Stimulated activated CD8-positive, alpha-beta memory T cell treated with anti-CD3 and anti-CD28 coated beads, Interleukin-15, amount 100 ng/mL, for 24 hours (primary cell): ENCODE results near the gene SETD1B.

ENCODE experiments used
- DNase-seq: peaks from one replicate; pipeline ENCODE4 v3.0.0-alpha.2; 2020; ENCODE audit warnings: low read depth

The SETD1B gene

DNA sequence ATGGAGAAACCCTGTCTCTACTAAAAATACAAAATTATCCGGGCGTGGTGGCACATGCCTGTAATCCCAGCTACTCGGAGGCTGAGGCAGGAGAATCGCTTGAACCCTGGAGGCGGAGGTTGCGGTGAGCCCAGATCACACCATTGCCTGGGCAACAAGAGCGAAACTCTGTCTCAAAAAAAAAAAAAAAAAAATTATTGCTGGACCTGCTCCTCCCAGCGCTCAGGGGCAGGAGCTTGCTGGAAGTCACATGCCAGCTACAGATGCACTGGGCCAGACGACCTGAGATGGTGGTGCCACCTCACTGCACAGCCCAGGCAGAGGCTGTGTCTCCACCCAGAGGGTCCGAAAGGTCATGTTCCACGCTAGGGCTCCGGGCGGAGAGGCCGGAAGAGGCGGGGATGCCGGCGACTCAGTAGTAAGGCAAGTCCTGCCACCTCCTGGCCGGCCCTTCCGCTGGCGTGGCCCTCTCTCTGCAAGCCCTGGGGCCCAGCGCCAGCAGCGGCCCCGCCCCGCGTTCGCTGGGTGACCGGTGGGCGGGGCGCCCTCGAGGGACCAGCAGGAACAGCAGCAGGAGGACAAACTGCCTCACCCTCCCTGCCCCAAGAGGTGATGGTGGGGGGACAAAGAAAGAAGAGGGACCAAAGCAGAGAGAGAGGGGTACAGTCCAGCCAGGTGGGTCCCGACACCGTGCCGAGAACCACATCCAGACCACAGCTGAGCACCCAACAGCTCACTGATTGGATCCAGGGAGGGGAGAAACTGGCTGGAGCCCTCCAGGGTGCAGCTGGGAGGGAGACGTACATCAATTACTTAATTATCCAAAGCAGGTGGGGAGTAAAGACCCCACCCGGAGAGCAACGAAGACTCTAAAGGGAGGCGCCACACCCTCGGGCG, 6.7 kb upstream of the SETD1B start:
- no peak for DNase-seq

DNA sequence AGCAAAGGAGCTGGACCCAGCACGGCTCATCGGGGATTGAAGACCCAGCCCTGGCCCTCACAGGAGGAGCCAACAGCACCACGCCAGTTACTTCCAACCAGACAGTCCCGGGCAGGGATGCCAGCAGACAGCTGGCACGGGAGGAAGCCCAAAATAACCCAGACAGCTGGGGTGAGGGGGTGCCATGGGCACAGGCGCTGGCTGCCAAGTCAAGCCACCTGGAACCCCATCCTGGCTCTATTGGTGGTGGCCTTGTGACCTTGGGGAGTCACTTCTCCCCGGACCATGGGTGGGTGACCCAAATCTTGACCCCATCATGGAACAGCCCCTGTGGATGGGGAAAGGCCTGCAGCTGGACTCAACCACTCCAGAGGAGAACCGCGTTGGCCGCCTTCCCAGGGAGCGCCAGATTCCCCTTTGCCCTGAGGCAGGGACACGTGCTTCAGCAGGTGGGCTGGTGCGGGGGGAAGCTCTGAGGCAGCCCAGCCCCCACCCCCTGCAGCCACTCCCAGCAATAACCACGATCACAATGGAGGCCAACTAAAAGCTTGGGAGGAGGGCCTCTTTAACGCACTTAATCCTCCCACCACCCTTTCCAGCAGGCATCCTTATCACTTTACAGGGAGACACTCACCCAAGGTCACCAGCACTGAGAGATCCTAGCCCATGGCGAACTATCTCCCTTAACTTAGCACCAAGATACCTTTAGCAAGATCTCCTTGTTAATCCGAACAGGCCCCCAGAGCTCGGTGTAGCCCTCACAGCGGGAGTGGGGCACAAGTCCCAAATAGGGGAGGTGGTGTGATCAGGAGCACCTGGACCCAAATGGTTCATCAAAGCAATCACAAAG, 5.6 kb upstream of the SETD1B start:
- DNase-seq: no peak

DNA sequence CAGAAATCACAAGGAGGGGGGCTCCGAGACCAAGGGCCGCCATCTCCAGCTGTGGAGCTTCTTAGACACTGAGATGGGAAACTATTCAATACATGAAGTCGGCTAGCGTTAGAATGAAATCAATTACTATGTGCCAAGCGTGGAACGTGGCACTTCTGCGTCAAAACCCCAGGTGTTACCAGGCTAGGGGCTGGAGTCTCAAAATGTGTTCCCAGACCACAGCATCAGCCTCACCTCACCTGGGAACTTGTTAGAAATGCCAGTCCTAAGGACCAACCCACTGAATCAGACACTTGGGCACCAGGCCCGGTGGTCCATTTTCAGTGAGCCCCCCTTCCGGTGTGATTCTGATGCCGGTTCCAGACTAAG, 5.0 kb upstream of the SETD1B start:
- DNase-seq: no peak

DNA sequence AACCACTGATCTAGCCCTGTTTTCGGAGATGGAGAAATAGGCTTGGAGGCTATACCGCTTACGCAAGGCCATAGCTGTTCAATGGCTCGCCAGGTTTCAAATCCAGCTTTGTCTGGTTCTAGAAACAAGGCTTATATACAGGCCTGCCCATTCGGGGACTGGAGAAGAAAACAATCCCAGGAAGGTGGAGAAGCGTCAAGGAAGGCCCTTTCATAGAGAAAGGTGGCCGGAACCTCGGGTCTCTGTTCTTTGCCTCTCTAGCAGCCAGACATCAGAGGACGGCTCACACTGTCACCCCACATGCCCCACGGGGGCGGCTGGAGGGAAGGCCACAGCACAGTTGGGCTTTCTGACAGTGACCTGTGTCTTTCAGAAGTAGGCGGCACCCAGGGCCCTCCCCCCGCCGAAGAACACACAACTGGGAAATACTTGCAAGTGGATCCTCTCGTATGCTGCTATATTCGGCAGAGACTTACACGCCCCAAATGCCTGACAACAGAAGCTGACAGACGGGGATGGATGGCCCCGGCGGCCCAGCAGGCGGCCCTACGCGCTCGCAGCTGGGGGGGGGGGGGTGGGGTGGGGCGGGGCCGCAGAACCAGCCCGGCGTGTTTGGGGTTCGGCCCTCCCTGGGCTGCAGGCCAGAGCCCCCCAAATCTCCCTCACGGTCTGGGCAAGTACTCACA, 4.5 kb upstream of the SETD1B start:
- DNase-seq: no peak

DNA sequence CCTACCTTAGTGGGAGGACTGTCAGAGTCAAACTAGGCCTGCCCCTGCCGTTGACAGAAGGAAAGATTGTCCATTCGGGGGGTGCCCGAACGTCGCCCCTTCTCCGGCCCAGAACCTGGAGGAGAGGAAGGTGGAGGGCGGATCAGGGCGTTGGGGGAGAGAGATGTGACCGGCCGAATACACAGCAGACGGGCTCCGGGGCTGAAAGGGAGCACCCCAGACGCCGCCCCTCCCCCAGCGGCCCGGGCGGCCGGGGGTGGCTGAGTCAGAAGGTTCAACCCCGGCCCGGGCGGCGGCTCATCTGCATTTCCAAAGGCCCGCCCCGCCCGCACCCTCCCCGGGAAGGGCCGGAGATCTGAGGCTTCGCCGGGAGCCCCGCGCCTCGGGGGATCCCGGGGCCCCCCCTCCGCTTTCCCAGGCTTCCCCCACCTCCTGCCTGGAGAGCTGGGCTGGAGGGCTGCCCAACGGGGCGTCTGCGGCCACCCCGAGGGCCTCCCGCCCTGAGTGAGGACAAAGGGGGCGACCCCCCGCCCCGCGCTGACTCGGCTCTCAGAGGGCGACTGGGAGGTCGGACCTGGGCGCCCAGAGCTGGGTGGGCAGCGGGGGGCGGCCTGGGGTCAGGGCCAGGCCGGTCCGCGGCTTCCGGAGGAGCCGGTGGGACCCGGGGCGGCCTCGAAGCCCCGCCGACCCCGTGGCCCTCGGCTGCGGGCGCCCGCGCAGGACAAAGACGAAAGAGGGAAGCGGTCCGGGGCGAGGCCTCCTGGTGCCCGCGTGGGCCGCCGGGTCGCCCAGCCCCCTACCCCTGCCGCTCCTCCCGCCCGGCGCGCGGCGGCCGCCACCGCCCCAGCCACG, 3.7 kb upstream of the SETD1B start:
- no peak for DNase-seq

DNA sequence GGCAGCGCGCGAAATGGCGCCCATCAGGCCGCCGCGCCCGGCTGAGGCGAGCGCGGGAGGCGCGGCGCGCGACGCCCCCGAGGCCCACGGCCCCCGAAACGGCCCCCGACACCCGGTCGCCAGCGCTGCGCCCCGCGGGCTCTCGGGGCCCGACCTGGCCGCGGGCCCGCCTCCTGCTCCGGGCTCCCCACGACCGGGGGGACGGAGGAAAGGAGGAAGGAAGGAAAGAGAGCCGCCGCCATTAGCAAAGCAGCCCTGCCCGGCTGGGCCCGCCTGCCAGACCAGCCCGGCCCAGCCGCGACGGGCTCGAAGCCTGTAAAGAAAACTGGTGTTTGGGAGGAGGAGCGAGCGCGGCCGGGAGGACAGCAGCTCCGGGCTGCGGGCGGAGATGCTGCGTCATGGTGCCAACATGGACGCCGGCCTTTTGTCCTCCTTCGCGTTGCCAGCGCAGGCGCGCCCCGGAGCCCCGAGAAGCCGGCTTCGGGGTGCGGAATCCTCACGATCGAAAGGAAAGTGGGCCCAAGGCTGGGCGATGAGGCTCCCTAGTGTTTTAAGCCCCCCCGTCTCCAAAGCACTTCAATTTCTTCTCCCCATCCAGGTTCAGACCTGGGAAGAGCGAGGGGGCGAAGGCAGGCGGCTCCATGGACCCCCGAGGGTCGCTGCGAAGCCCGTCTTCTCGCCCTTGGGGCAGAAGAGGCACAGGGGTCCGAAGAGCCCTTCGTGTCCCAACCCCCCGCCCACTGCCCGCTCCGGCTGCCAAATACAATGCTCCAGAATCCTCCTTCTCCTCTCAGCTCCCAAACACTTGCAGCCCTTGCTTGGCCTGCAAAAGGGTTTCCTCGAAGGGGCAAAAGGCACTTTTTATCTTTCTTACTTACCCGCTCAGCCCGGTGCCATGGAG, 2.9 kb upstream of the SETD1B start:
- no peak for DNase-seq

DNA sequence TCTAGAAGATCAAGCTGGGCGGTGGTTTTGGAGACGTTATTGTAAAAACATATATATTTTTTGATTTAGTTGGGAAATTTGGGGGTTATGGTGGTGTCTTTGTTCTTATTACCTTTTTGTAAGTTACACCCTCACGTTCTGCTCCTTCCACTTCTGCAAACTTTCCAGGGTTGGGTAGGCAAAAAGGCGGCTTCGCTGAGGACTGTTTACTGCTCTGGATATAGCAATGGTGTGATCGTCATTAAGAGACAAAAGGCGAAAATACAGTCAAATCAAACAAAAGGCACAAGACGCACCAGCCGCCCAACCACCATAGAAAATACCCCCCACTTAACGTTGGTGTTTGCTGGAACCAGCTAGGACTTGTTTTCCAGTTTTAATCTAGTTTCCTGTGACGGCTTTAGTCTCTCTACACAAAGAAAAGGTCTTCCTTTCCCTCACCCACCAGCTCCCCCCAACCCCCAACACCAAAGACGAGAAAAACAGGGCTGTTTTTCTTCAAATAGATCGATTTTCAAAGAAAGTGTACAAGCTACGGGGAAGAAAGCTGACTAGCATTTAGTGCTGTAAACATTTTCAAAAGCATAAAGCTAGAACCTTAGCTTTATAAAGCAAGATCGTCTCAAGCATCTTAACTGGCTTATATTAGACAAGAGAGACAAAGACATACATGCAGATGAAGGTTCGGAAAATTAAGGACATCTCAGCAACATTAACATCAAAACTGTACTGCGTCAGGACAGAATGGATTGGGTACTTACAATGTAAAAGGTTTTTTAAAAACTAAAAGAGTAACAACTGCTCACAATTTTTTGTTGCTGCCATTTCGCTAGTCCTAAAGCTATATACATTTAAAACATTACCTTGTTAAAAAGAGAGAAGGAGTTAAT, 2.0 kb upstream of the SETD1B start:
- no peak for DNase-seq

DNA sequence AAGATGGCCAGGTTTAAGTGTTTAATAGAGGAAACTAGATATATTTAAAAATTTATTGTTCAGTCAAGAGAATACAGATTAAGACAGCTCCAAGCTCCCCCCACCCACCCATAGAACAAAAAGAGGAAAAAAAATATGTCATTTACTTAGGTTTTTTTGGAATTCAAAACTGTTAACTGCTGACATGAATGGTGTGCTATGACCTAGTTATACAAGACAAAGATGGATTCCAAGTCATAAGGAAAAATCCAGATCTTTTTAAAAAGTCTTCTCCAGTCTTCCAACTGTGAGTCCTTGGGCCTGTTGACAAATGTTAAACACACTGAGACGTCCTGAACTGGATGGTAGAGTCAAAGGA, 1.3 kb upstream of the SETD1B start:
- DNase-seq: no peak

DNA sequence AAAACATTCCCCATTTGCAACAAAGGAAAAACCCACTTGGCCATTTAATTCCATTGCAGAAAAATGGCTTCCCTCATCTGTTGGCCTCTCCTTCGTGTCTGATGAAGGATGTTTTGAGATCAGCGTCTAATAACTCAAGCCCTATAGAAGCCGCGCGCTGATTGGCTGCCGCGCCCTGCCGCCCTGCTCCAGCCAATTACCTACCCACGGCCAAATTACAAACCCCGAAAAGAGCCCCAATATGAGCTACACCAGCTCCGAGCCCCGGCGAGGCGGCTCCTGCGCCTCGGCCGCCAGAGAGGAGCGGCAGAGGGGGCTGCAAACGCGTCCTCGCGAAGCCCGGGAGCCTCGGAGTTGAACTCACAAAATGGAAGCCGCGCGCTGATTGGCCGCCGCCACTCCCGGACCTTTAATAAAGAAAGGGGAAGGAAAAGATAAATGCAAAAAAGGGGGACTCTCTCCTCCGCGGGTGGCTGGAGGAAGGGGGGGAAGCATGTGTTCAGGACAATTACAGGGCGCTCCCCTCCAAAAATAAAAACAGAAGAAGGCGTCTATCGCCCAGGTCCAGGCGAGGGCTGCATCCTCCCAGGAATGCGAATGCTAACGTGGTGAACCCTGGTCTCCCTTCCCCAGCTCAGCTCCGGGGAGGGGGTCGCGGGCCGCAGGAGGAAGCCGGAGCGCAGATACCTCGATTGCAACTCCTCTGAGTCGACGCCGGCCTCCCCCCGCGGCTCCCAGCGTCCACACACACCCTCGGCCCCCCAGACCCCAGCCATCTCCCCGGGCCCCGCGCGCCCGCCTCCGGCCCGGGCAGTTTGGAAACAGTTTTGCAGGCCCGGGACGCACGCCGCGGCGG, 738 bp upstream of the SETD1B start:
- no peak for DNase-seq

DNA sequence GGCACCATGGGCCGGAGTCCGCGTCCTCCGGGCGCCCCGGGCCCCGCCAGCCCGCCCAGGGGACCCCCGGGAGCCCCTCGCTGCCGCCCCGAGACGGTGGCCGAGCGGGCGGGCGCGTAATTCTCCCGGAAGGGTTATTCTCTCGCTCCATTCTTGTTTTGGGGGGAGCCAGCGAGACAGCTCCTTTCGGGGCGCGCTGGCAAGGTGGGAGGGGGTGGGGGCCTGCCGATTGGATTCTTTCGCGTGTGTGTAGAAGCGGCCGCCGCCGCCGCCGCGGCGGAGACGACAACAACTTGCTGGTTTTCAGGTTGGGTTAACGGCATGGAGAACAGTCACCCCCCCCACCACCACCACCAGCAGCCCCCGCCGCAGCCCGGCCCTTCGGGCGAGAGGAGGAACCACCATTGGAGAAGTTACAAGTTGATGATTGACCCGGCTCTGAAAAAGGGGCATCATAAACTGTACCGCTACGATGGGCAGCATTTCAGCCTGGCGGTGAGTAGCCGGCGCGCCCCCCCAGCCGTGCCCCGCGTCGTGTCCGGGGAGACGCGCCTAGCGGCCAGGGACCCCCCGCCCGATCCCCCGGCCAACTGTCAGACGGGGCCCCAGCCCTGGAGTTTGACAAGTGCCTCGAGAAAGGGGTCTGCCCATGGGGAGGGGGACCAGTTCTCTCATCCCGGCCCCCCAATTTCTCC, 755 bp downstream of the SETD1B start:
- DNase-seq: no peak

DNA sequence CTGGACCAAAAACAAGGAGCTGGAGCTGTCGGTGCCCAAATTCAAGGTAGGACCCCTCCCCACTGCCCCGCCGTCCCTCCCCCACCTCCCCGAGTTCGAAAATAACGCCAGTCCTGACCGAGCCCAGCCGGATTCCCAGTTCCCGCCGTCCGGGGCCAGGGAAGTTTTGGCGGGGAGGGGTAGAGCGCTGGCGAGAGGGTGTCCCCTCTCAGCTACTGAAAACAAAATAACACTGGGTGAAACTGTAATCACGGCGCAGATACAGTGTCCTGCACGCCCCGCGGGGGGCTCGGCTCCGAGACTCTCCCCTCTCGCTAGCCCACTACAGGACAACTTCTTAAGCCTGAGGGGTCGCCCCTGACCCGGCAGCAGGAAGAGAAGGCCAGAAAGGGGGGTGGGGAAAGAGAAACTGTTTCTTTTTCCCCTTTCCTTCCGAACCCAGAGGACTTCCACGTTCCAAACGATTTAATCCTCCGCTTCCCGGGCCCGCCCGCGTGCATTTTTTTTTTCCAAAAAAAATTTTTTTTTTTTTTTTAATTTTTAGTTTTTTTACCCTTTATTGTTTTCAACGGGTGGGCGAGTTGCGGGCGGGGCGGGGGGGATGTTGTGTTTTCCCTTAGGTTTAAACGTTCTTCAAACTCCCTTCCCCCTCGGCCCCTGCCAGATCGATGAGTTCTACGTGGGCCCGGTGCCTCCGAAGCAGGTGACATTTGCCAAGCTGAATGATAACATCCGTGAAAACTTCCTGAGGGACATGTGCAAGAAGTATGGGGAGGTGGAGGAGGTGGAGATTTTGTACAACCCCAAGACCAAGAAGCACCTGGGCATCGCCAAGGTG, 1.6 kb downstream of the SETD1B start:
- DNase-seq: no peak

DNA sequence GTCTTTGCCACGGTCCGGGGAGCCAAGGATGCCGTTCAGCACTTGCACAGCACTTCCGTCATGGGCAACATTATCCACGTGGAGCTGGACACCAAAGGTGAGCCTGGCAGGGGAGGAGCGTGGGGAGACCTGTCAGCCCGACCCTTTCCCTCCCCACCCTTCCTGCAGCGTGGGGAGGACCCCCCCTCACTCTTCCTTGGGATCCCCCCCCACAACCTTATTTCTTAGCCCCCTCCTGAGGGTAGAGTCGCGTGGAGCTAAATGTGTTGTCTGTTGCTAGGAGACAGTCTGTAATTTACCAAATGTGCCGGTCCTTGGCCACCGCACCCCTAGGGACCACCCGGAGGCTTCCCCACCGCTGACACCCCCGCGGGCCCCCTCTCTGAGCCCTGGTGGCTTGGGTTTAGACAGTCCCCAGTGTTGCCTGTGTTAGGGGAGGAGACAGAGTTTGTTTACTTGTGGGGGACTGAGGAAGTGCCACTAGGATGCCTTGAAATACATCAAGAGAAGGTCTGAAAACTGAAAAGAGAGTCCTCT, 2.3 kb downstream of the SETD1B start:
- DNase-seq: no peak

DNA sequence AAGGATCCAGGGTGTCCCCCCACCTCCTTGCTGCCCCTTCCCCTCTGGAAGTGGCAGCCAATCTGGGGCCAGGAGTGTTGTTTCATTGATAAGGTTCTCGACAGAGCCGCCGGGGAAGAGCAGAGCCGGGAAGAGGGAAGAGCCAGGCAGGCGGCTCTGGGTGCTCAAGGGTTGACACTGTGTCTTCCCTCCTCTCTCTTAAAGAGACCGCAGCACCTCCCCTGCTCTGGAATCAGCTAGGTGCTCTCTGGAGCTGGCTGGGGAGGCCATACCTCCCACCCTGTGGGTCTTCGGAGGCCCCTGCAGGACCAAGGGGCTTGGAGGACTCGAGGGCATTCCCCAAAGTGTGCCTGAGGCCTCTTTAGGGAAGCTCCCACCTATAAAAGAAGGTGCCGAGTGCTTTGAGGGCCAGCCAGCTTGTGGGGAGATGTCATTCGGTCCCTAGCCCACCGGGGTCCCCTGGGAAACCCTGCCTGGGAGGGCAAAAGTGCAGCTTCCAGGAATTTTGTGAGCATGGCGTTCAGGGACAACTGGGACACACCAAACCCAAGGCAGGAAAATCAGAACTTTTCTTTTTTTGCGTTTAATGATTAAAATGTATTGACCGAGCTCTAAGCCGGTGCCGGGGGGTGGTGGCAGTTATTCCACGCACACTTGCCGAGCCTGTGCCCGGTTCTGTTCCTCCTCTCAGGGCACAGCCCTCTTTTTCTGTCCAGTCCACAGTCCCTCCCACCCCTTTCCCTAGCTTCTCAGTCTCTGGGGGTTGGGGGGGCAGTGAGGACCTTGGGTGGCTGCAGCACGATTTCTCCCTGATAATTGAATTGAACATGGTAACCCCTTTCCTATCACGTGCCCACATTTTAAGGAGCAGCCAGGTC, 3.0 kb downstream of the SETD1B start:
- no peak for DNase-seq

DNA sequence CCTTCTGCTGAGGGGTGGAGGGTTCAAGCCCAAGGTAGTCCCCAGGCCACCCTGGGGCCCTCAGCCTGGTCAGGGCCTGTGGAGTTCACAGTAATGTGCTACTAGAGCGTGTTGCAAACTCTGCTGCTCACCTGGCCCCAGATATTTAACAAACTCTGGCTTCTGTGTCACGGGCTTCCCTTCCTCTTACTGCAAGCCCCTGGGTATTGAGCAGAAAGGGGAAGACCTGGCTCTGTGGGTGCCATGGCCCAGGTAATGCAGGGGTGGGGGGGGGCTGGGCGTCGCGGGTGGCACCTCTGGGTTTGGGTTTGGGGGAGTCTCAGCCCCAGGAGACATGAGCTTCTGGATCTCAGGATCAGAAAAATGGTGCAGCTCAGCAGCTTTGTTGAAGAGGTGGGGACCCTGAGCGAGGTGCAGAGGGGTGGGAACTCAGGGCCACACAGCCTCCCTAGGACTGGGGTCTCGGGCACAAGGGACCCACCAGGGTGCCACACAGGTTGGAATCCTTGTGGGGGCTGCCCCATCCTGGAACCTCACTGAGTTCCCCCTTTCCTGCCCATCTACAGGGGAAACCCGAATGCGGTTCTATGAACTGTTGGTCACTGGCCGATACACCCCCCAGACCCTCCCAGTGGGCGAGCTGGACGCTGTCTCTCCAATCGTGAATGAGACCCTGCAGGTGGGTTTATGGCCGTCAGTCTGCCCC, 4.0 kb downstream of the SETD1B start:
- no peak for DNase-seq

DNA sequence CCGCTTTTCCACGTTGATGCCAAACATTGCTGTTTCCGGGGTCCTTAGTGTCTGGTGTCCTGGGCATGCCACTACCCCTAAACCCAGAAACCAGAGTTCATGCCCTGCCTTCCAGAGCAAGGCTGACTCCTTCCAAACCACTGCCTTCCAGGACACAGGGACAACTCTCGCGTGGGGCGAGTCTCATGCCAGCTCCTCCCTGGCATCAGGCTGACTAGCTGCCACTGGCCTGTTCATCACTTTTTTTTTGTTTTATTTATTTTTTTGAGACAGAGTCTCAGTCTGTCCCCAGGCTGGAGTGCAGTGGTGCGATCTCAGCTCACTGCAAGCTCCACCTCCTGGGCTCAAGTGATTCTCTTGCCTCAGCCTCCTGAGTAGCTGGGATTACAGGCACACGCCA, 4.8 kb downstream of the SETD1B start:
- DNase-seq: no peak
